AG20443 (cell line): ENCODE results near the gene HCLS1.
"Not testable (repeated sequence)": the region's sequence is repeated elsewhere in the genome, so short reads cannot be mapped to it uniquely, and the experiment has no call there.

ENCODE experiments used
- DNase-seq: peaks from one replicate; pipeline ENCODE4 v3.0.0; 2012; ENCODE audit warnings: low spot score, mixed read lengths

HCLS1 gene

GRCh38 chr3:121658716-121659435, 1.8 kb downstream of the HCLS1 start:
- DNase-seq, result no peak

GRCh38 chr3:121654493-121655385, 6.0 kb downstream of the HCLS1 start:
- DNase-seq, result no peak

GRCh38 chr3:121651684-121652083, 9.0 kb downstream of the HCLS1 start:
- no peak for DNase-seq

- no peak for DNase-seq
Measured at GRCh38 chr3:121649645-121650044, 11.1 kb downstream of the HCLS1 start.

- DNase-seq, result no peak
Measured at GRCh38 chr3:121648219-121648958, 12.3 kb downstream of the HCLS1 start.

GRCh38 chr3:121645054-121645453, 15.6 kb downstream of the HCLS1 start:
- no peak for DNase-seq

- DNase-seq, result no peak
Measured at GRCh38 chr3:121642601-121643314, 17.9 kb downstream of the HCLS1 start.

GRCh38 chr3:121641127-121641526, 19.6 kb downstream of the HCLS1 start:
- no peak for DNase-seq

GRCh38 chr3:121637922-121638321, 22.8 kb downstream of the HCLS1 start:
- DNase-seq, result no peak

GRCh38 chr3:121630355-121630754, 30.3 kb downstream of the HCLS1 start:
- DNase-seq, result no peak

- no peak for DNase-seq
Measured at GRCh38 chr3:121629601-121630000, 31.1 kb downstream of the HCLS1 start.

GRCh38 chr3:121627622-121628021, 33.1 kb downstream of the HCLS1 start:
- no peak for DNase-seq

GRCh38 chr3:121627211-121627610, 33.5 kb downstream of the HCLS1 start:
- DNase-seq, result no peak

- no peak for DNase-seq
Measured at GRCh38 chr3:121626495-121626894, 34.2 kb downstream of the HCLS1 start.

- no peak for DNase-seq
Measured at GRCh38 chr3:121624147-121624899, 36.4 kb downstream of the HCLS1 start.

- DNase-seq, result no peak
Measured at GRCh38 chr3:121621491-121621890, 39.2 kb downstream of the HCLS1 start.

- no peak for DNase-seq
Measured at GRCh38 chr3:121619691-121620090, 41.0 kb downstream of the HCLS1 start.

- DNase-seq, result no peak
Measured at GRCh38 chr3:121606106-121606505, 54.6 kb downstream of the HCLS1 start.

GRCh38 chr3:121604759-121605158, 55.9 kb downstream of the HCLS1 start:
- no peak for DNase-seq

GRCh38 chr3:121601212-121601812, 59.4 kb downstream of the HCLS1 start:
- DNase-seq, result no peak

- not testable (repeated sequence) for DNase-seq
Measured at GRCh38 chr3:121599900-121600299, 60.8 kb downstream of the HCLS1 start.
